Mesodermal cell (in vitro differentiated cells): Measurements from ENCODE around the gene EARS2.
A peak's percentile ranks its signal among the peaks of the same experiment; 100 is the strongest.
"Not testable (repeated sequence)": the region's sequence is repeated elsewhere in the genome, so short reads cannot be mapped to it uniquely, and the experiment has no call there.

Experiments
- H3K27ac ChIP-seq: 2 replicates; pipeline ENCODE4 v1.7.0; 2013; ENCODE audit warnings: mild to moderate bottlenecking, low read depth, low read length, moderate library complexity; ENCODE audit not compliant: severe bottlenecking
- H3K36me3 ChIP-seq: 2 replicates; pipeline ENCODE4 v1.7.1; 2013; ENCODE audit warnings: mild to moderate bottlenecking, low read length, moderate library complexity; ENCODE audit not compliant: control insufficient read depth, insufficient read depth
- H3K4me1 ChIP-seq: one replicate; pipeline ENCODE4 v1.7.1; 2013; ENCODE audit warnings: mild to moderate bottlenecking, low read length; ENCODE audit not compliant: insufficient read depth, control insufficient read depth, poor library complexity, severe bottlenecking
- H3K4me3 ChIP-seq: 2 replicates; pipeline ENCODE4 v1.7.0; 2013; ENCODE audit warnings: low read length, control low read depth, mild to moderate bottlenecking; ENCODE audit not compliant: insufficient read depth, poor library complexity, severe bottlenecking; ENCODE audit errors: extremely low read depth
- H3K9me3 ChIP-seq: 2 replicates; pipeline ENCODE4 v1.7.1; 2013; ENCODE audit warnings: mild to moderate bottlenecking, low read length, moderate library complexity; ENCODE audit not compliant: control insufficient read depth
- whole genome bisulfite sequencing, 2 experiments: methylation state at CpG; one replicate each; pipeline ENCODE4 v1.1.5; 2013; ENCODE audit warnings: missing lambda C conversion rate in 2 of 2; ENCODE audit not compliant: insufficient coverage in 2 of 2; 5-methylcytosine and 5-hydroxymethylcytosine counted together

Gene EARS2

GRCh38 chr16:23540817-23541178, 16.4 kb downstream of the EARS2 start:
- 100% methylated on average over 2 of the region's 3 CpGs; no CpG with 5 or more reads in 1 of the 2 experiments for WGBS, 2 experiments
- H3K27ac ChIP-seq, H3K9me3 ChIP-seq, H3K4me3 ChIP-seq, H3K4me1 ChIP-seq: not testable (repeated sequence)
- H3K36me3 ChIP-seq, result peaks cover 79% of the 10 kb centered on the region

GRCh38 chr16:23539984-23540816, 16.9 kb downstream of the EARS2 start:
- 89 to 100% methylated on average over 4 to 7 of the region's 11 CpGs for WGBS, 2 experiments
- peaks cover 79% of the 10 kb centered on the region for H3K36me3 ChIP-seq
- H3K4me1 ChIP-seq, result peaks cover 4% of the 10 kb centered on the region
- H3K27ac ChIP-seq, result no peak overlapping the region
- no peak overlapping the region for H3K4me3 ChIP-seq
- no peaks in the 10 kb centered on the region for H3K9me3 ChIP-seq

GRCh38 chr16:23538919-23539278, 18.3 kb downstream of the EARS2 start:
- peaks cover 4% of the 10 kb centered on the region for H3K4me1 ChIP-seq
- peaks cover 79% of the 10 kb centered on the region for H3K36me3 ChIP-seq
- H3K4me3 ChIP-seq, result no peak overlapping the region
- H3K27ac ChIP-seq, result peak overlapping the region; percentile 88
- H3K9me3 ChIP-seq, result no peaks in the 10 kb centered on the region
- WGBS, 2 experiments, result 100% methylated on average over 1 of the region's 1 CpG; no CpG with 5 or more reads in 1 of the 2 experiments

- H3K4me1 ChIP-seq, result peaks cover 4% of the 10 kb centered on the region
- no peak overlapping the region for H3K27ac ChIP-seq
- WGBS, 2 experiments, result 67 to 100% methylated on average over 1 of the region's 3 CpGs
- H3K4me3 ChIP-seq, result no peak overlapping the region
- no peaks in the 10 kb centered on the region for H3K9me3 ChIP-seq
- H3K36me3 ChIP-seq, result peaks cover 78% of the 10 kb centered on the region
These were observed 19.8 kb downstream of the EARS2 start for GRCh38 chr16:23537390-23537789.

GRCh38 chr16:23535901-23536300, 21.2 kb downstream of the EARS2 start:
- H3K36me3 ChIP-seq, result peaks cover 77% of the 10 kb centered on the region
- no peak overlapping the region for H3K27ac ChIP-seq

GRCh38 chr16:23534868-23535860, 22.0 kb downstream of the EARS2 start:
- Histone ChIP-seq H3K4me1 (peaks cover 4% of the 10 kb centered on the region), H3K9me3 (no peaks in the 10 kb centered on the region), H3K4me3 (no peak overlapping the region), H3K27ac (no peak overlapping the region), H3K36me3 (peaks cover 73% of the 10 kb centered on the region)
- WGBS, 2 experiments, result 91 to 99% methylated on average over 16 to 18 of the region's 19 CpGs

More at GRCh38 chr16:23535901-23536300, 21.2 kb downstream of the EARS2 start:
- H3K9me3 ChIP-seq, result no peaks in the 10 kb centered on the region
- 93 to 100% methylated on average over 2 of the region's 2 CpGs for WGBS, 2 experiments
- H3K4me3 ChIP-seq, result no peak overlapping the region
- peaks cover 4% of the 10 kb centered on the region for H3K4me1 ChIP-seq

- 78 to 100% methylated on average over 1 of the region's 1 CpG for WGBS, 2 experiments
- H3K9me3 ChIP-seq, result no peaks in the 10 kb centered on the region
- peaks cover 83% of the 10 kb centered on the region for H3K36me3 ChIP-seq
- no peaks in the 10 kb centered on the region for H3K4me1 ChIP-seq
- no peak overlapping the region for H3K4me3 ChIP-seq
- H3K27ac ChIP-seq, result no peak overlapping the region
These were observed 24.7 kb downstream of the EARS2 start for GRCh38 chr16:23532448-23532847.

GRCh38 chr16:23530062-23530461, 27.1 kb downstream of the EARS2 start:
- no peak overlapping the region for H3K4me3 ChIP-seq
- H3K36me3 ChIP-seq, result peaks cover 80% of the 10 kb centered on the region
- no peak overlapping the region for H3K27ac ChIP-seq
- no peaks in the 10 kb centered on the region for H3K4me1 ChIP-seq
- 100% methylated on average over 1 to 2 of the region's 5 CpGs for WGBS, 2 experiments
- no peaks in the 10 kb centered on the region for H3K9me3 ChIP-seq

GRCh38 chr16:23528644-23529310, 28.4 kb downstream of the EARS2 start:
- Histone ChIP-seq H3K36me3 (peaks cover 80% of the 10 kb centered on the region), H3K4me1 (no peaks in the 10 kb centered on the region), H3K27ac (no peak overlapping the region), H3K4me3 (no peak overlapping the region), H3K9me3 (no peaks in the 10 kb centered on the region)
- WGBS, 2 experiments, result 93 to 96% methylated on average over 3 to 6 of the region's 10 CpGs

GRCh38 chr16:23527961-23528643, 29.0 kb downstream of the EARS2 start:
- 86 to 93% methylated on average over 9 to 11 of the region's 11 CpGs for WGBS, 2 experiments
- no peaks in the 10 kb centered on the region for H3K9me3 ChIP-seq
- no peak overlapping the region for H3K27ac ChIP-seq
- H3K4me3 ChIP-seq, result no peak overlapping the region
- H3K4me1 ChIP-seq, result no peaks in the 10 kb centered on the region
- H3K36me3 ChIP-seq, result peaks cover 80% of the 10 kb centered on the region
